K562 (cell line): ENCODE results near the gene RGS14. TPM values are rescaled to one million over a fixed set of nuclear protein-coding genes. Genes with fewer than 3 reads are reported as not detected.

Source experiments
- AFF1 ChIP-seq, 2 experiments: fragments of 450-650 bp; IDR thresholded peaks; 2 replicates each; pipeline ENCODE4 v1.6.1; 2018; ENCODE audit warnings: mild to moderate bottlenecking in 2 of 2, low read depth in 1 of 2; ENCODE audit not compliant: partially characterized antibody in 2 of 2
- FOSL1 ChIP-seq: fragments of 200-800 bp; sonication (Bioruptor generic); conservative IDR thresholded peaks from 2 replicates; pipeline ENCODE4 v1.6.1; 2016; ENCODE audit warnings: missing genetic modification characterization, missing compliant biosample characterization
- FOXK2 ChIP-seq, 2 experiments: fragments of 450-650 bp; IDR thresholded peaks in 1 of 2; conservative IDR thresholded peaks in 1 of 2; 2 replicates each; pipeline ENCODE4 v1.6.1; 2016; ENCODE audit warnings: low read depth in 2 of 2, mild to moderate bottlenecking in 1 of 2
- GATAD2B ChIP-seq: fragments of 450-650 bp; IDR thresholded peaks from 2 replicates; pipeline ENCODE4 v1.6.1; 2017; ENCODE audit warnings: mild to moderate bottlenecking, borderline replicate concordance
- HINFP ChIP-seq: fragments of 450-650 bp; conservative IDR thresholded peaks from 2 replicates; pipeline ENCODE4 v1.6.1; 2016; ENCODE audit warnings: missing genetic modification characterization, low read depth, mild to moderate bottlenecking, control low read depth, missing compliant biosample characterization
- KDM2B ChIP-seq: fragments of 250-450 bp; sonication (Bioruptor Pico); IDR thresholded peaks from 2 replicates; pipeline ENCODE4 v1.8.0; 2021; ENCODE audit warnings: mild to moderate bottlenecking, moderate library complexity
- LEF1 ChIP-seq: fragments of 450-650 bp; IDR thresholded peaks from 2 replicates; pipeline ENCODE4 v1.6.1; 2016; ENCODE audit warnings: mild to moderate bottlenecking
- MLX ChIP-seq, 2 experiments: fragments of 450-650 bp in 1 of 2; sonication (generic) in 1 of 2; formaldehyde crosslinking; conservative IDR thresholded peaks; 2 replicates each; pipeline versions ENCODE4 v1.4.0 to v1.8.1; 2020 to 2022; ENCODE audit warnings: mild to moderate bottlenecking in 1 of 2, missing genetic modification reagents in 1 of 2
- NR3C1 ChIP-seq: sonication (generic); formaldehyde crosslinking; IDR thresholded peaks from 2 replicates; pipeline ENCODE4 v1.8.1; 2022; ENCODE audit warnings: missing genetic modification reagents
- RBFOX2 ChIP-seq: fragments of 200-400 bp; formaldehyde crosslinking; IDR thresholded peaks from 2 replicates; pipeline ENCODE4 v1.6.1; 2017; ENCODE audit warnings: low read depth, mild to moderate bottlenecking, low read length, moderate library complexity
- SIN3B ChIP-seq: fragments of 450-650 bp; IDR thresholded peaks from 2 replicates; pipeline ENCODE4 v1.6.1; 2017; ENCODE audit warnings: low read depth, mild to moderate bottlenecking, moderate library complexity
- UBTF ChIP-seq, 2 experiments: IDR thresholded peaks; 2 replicates each; pipeline ENCODE4 v1.6.1; 2012; ENCODE audit warnings: improper control_type of control experiment in 2 of 2, low read depth in 2 of 2, low read length in 2 of 2, borderline replicate concordance in 1 of 2
- WHSC1 ChIP-seq: IDR thresholded peaks from one replicate; pipeline ENCODE4 v1.6.1; 2012; ENCODE audit warnings: low read length, control low read depth, inconsistent platforms
- ZBTB17 ChIP-seq: fragments of 450-650 bp; formaldehyde crosslinking; IDR thresholded peaks from 2 replicates; pipeline ENCODE4 v1.4.0; 2020; ENCODE audit warnings: mild to moderate bottlenecking
- ZNF740 ChIP-seq, 3 experiments: fragments of 200-800 bp in 1 of 3; sonication (Bioruptor generic) in 1 of 3; sonication (generic) in 1 of 3; formaldehyde crosslinking in 1 of 3; IDR thresholded peaks; 2 replicates each; pipeline versions ENCODE4 v1.6.1 to v1.8.0; 2016 to 2022; ENCODE audit warnings: mild to moderate bottlenecking in 2 of 3, missing compliant biosample characterization in 2 of 3, missing genetic modification characterization in 2 of 3, missing genetic modification reagents in 1 of 3
- polyA plus RNA-seq, 8 experiments: library from polyadenylated mRNA; depleted of rRNA in 4 of 8; stranded (reverse) in 5 of 8; unstranded in 3 of 8; fragments of >200 nt; fragmentation: Nextera tagmentation in 2 of 8; fragmentation: Illumina TruSeq in 1 of 8; extraction: Ambion mirVana in 2 of 8; extraction: Trizol in 1 of 8; gene quantifications; 2 replicates each; pipeline versions ENCODE4 v1.2.1 to v1.2.3, GENCODE V29; 2011 to 2014; ENCODE audit warnings: inconsistent platforms in 1 of 8, missing spikeins in 1 of 8
- total RNA-seq, 7 experiments: library from RNA; depleted of rRNA in 6 of 7; stranded (reverse); fragments of >200 nt in 6 of 7; fragmentation: Illumina TruSeq in 2 of 7; extraction: Trizol in 2 of 7; gene quantifications; 2 replicates each; pipeline versions ENCODE4 v1.2.1 to v1.2.3, GENCODE V29; 2011 to 2021; ENCODE audit warnings: low replicate concordance in 1 of 7

The RGS14 gene
- total and polyA plus RNA-seq, 9 of the 15 experiments (the other 6 are each of a cell fraction or from before 2014, with no cell fraction given) = 0.28 to 75.9 (median 34.5) TPM

GRCh38 chr5:177311723-177312648 lies 45.7 kb upstream of the RGS14 start, which contains the start of gene MXD3 (continued):
- TF ChIP-seq AFF1 (IDR thresholded peaks at IDR 0.05; ENCODE audit: low read depth in 1 of 2, partially characterized antibody in 2 of 2) (no peak), HINFP (tag) (no peak), UBTF (IDR thresholded peaks at IDR 0.05; ENCODE audit: borderline replicate concordance in 1 of 2, low read depth in 2 of 2, low read length in 2 of 2) (no peak), MLX (CRISPR knock-in tag; conservative IDR thresholded peaks at IDR 0.05) (no peak), FOXK2 (conservative IDR thresholded peaks at IDR 0.05 in 1 of 2, IDR thresholded peaks at IDR 0.05 in 1 of 2; ENCODE audit: low read depth in 2 of 2) (peak; percentile 98 to 99), RBFOX2 (peak; percentile 85), FOSL1 (tag) (peak; percentile 27; the same call in 1 of the 2 replicates), KDM2B (no peak), LEF1 (peak; percentile 36; the same call in 1 of the 2 replicates), WHSC1 (no peak), NR3C1 (no peak), SIN3B (no peak), ZBTB17 (CRISPR knock-in tag) (no peak), ZNF740 (CRISPR knock-in tag; IDR thresholded peaks at IDR 0.05) (0 out of 2 replicates have a peak, but pooled peaks have one; percentile 10), ZNF740 (tag; IDR thresholded peaks at IDR 0.05) (no peak), GATAD2B (peak; percentile 78; the same call in 1 of the 2 replicates)
